B cell (primary cell): ENCODE results near the gene LHX6.

Source experiments
- CTCF ChIP-seq: fragments of 200-600 bp; IDR thresholded peaks from one replicate; pipeline ENCODE4 v1.8.0; 2022; ENCODE audit warnings: antibody characterized with exemption, mild to moderate bottlenecking
- EZH2 ChIP-seq: IDR thresholded peaks from 2 replicates; pipeline ENCODE4 v1.6.1; 2012; ENCODE audit warnings: borderline replicate concordance, low read depth, mild to moderate bottlenecking, moderate library complexity, low read length; ENCODE audit not compliant: insufficient read depth, poor library complexity, severe bottlenecking

- TF ChIP-seq CTCF (no peak), EZH2 (no peak)
Observed at GRCh38 chr9:122204491-122204890, 24.3 kb downstream of the LHX6 start.
